ENCODE results near the gene ATAD1.

Gene ATAD1

DNA sequence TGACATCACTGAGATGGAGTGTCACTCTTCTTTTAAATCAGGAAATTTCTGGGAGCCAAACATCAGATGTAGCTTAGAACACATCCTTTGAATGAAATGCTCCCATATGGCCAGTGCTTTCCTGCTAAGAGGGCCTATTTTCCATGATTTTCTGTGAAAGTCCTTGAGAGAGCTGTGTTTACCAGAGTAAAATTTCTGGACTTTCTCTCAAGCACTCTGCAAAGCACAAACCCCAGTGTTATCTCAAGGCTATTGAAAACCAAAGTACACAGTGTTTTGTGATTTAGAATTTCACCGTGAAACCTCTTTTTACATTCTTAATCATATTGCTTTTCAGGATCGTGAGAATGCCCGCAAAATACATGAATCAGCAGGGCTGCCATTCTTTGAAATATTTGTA, 104.3 kb downstream of the ATAD1 start:
- TF ChIP-seq, protein P1, sequence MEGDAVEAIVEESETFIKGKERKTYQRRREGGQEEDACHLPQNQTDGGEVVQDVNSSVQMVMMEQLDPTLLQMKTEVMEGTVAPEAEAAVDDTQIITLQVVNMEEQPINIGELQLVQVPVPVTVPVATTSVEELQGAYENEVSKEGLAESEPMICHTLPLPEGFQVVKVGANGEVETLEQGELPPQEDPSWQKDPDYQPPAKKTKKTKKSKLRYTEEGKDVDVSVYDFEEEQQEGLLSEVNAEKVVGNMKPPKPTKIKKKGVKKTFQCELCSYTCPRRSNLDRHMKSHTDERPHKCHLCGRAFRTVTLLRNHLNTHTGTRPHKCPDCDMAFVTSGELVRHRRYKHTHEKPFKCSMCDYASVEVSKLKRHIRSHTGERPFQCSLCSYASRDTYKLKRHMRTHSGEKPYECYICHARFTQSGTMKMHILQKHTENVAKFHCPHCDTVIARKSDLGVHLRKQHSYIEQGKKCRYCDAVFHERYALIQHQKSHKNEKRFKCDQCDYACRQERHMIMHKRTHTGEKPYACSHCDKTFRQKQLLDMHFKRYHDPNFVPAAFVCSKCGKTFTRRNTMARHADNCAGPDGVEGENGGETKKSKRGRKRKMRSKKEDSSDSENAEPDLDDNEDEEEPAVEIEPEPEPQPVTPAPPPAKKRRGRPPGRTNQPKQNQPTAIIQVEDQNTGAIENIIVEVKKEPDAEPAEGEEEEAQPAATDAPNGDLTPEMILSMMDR (IDR thresholded peaks at IDR 0.05; ENCODE audit: low read length, missing control alignments), result no peak
- no peak overlapping the region for H3K4me3 ChIP-seq (replicated peaks; ENCODE audit: low read depth, low read length)
- no peak for DNase-seq (ENCODE audit: low read depth)

GRCh38 chr10:87712913-87713616, 105.0 kb downstream of the ATAD1 start:
- no peak overlapping the region for H3K4me3 ChIP-seq (replicated peaks; ENCODE audit: low read depth, low read length)
- no peak for DNase-seq (ENCODE audit: low read depth)
- TF ChIP-seq, protein P1 (IDR thresholded peaks at IDR 0.05; ENCODE audit: low read length, missing control alignments), result no peak

- no peak for DNase-seq (ENCODE audit: low read depth)
- TF ChIP-seq, protein P1 (IDR thresholded peaks at IDR 0.05; ENCODE audit: low read length, missing control alignments), result no peak
- no peak overlapping the region for H3K4me3 ChIP-seq (replicated peaks; ENCODE audit: low read depth, low read length)
Measured at GRCh38 chr10:87707254-87707653, 110.8 kb downstream of the ATAD1 start.

DNA sequence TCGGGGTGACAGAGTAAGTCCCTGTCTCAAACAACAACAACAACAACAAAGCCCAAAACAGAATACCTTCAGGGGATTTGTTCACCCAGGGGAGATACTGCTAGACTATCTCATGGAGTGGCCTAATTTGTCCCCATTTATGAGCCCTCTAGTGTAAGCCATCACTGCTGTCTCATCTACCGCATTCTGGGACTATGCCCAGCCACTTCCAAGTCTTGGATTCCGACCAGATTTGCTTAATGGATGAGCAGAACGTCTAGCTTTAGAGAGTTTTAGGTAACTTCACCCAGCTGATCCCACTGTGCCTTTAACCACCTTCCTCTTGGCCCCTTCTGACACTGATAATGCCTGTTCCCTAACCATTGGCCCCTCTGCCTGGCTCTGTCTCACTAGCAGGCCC, 111.3 kb downstream of the ATAD1 start:
- TF ChIP-seq, protein P1 (IDR thresholded peaks at IDR 0.05; ENCODE audit: low read length, missing control alignments), result no peak
- peak; percentile 11 for DNase-seq (ENCODE audit: low read depth)

DNA sequence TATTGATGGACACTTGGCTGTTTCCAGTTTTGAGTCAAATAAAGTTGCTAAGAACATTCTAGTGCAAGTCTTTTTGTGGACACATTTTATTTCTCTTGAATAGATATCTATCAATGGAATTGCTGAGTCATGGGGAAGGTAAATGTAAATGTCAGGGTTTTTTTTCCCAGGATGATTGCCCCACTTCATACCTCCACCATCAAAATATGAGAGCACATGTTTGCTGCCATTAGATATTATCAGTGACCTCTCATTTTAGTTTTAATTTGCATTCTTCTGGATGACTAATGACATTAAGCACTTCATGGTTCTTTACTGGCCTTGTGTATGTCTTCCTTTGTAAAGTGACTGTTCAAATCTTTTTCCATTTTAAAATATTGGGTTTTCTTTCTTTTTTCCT, 112.7 kb downstream of the ATAD1 start:
- no peak overlapping the region for H3K4me3 ChIP-seq (replicated peaks; ENCODE audit: low read depth, low read length)
- TF ChIP-seq, protein P1 (IDR thresholded peaks at IDR 0.05; ENCODE audit: low read length, missing control alignments), result no peak
- peak; percentile 41 for DNase-seq (ENCODE audit: low read depth)

More for the DNA sequence above, 111.3 kb downstream of the ATAD1 start:
- H3K4me3 ChIP-seq (replicated peaks; ENCODE audit: low read depth, low read length), result no peak overlapping the region

DNA sequence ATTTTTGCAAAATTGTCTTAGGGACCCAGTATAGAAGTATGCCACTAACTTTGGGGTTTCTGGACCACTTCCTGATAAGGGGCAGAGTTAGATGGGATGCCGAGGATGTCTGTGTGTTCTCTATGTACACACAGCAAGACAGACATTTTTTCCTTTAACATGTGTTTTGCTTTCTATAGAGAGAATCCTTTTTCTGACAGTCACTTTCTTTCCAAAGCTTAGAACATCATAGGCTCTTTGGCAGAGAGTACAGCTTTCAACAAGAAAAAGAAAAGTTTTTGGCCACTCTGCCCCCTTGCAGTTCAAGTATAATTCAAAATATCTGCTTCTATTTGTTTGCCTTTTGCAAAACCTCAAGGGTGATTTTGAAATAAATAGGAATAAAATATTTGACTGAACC, 114.3 kb downstream of the ATAD1 start:
- TF ChIP-seq, protein P1 (IDR thresholded peaks at IDR 0.05; ENCODE audit: low read length, missing control alignments), result no peak
- DNase-seq (ENCODE audit: low read depth), result no peak
- no peak overlapping the region for H3K4me3 ChIP-seq (replicated peaks; ENCODE audit: low read depth, low read length)

DNA sequence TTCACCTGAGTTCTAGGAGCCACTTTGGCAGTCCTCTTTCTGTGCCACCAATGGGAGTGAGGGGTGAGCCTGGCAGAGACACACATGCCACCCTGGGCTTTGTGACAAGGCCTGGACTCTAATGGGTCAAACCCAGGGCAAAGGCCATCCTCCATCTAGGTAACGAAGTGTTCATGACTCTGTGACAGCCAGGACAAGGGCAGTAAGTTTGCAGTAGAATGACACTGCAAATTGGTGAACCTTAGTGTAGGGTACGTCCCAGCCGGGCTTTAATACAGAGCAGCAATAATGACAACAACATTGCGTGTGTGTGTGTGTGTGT, 115.1 kb downstream of the ATAD1 start:
- TF ChIP-seq, protein P1 (IDR thresholded peaks at IDR 0.05; ENCODE audit: low read length, missing control alignments), result no peak
- DNase-seq (ENCODE audit: low read depth), result no peak
- H3K4me3 ChIP-seq (replicated peaks; ENCODE audit: low read depth, low read length), result no peak overlapping the region

Measured in fibroblast of pulmonary artery (primary cell).